Measurements from ENCODE around the gene PAOX.

The PAOX gene

DNA sequence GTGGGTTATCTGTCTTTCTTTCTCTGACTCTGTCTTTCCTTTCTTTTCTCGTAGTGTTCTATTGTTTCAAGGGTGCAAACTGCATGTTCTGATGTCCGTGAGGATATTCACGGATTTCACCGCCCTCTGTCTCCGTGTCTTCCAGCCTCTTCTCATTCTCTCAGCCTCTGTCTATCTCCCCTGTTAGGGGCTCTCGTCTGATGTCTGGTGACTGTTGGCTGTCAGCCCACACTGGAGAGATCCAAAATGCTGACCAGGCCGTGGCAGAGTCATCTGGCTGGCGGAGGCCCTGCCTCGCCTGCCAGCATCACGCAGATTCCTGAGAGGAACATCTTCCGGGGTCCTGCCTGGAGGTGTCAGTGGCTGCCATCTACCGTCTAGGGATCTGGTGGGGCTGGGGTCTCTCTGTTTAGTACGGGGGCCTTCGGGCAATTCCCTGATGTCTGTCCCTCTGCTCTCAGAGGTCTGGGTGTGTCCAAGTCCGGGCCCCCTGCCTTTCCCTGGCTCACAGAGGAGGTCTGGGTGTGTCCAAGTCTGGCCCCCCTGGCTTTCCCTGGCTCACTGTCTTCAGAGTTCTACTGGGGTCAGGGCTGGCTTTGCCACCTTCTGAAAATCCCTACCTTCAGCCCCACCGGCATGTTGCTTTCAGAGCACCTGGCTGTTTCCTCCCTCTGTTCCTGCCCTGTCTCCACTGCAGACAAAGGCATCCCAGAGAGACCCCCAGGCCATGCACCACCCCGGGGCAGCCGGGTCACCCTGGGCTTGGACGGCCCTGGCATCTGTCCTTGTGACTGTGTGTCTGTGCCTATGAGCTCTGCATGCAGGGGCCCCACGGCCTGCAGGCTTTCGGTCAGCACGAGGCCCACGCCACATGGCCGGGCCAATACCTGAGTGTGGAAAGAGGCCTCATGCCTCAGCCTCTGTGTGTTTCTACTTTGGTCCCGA lies 60.7 kb downstream of the PAOX start:
- DNase-seq (ENCODE audit: low spot score) = no peak

DNA sequence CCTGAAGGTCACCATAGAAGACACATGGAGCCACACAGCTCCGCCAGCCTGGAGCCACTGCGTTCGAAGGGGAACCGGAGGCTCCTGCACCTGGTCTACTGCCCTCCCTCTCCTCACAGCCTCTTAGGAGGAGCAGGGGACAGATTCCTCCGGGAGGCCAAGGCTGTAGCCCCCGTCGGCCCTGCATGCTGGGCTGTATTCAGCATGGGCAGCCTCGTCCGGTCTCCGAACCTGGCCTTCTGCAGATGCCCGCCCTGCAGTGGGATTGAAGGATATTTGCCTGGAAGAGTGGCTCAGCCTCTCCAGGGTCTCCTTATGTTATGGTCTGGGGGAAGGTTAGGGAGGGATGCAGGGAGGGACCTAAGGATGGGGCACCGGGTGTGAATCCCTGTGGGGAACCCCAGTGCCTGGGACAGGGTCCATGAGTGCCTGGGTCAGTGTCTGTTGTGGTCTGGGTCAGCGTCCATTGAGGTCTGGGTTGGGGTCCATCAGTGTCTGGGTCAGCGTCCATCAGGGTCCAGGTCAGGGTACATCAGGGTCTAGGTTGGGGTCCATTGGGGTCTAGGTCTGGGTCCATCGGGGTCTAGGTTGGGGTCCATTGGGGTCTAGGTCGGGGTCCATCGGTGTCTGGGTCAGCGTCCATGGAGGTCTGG lies 61.7 kb downstream of the PAOX start:
- DNase-seq (ENCODE audit: low spot score) = no peak
